ENCODE measurements around the gene ZFP82. TPM values are rescaled to one million over a fixed set of nuclear protein-coding genes. Genes with fewer than 3 reads are reported as not detected.

ZFP82 gene
- total RNA-seq, 1 experiment from 2014 or later, result 20.1 TPM

DNA sequence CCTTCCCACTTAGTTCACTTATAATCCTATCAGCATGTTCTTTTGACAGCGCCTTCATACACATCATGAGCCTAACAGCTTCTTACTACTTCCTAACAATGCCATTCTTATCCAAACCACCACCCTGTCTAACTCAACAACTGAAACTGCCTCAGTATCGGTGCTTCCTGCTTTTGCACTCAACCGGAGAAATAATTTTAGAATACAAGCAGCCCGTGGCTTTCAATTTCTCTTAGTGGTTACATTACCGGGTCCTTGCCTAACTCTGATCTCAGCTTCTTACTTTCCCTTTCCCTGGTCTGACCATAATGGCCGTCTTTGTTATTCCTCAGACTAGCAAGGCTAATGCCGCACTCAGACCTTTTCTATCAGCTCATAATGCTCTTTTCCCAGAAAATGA, 17.0 kb downstream of the ZFP82 start:
- Histone ChIP-seq H3K27me3 (ENCODE audit: insufficient read depth, low read length) (no peaks in the 10 kb centered on the region), H3K23ac (ENCODE audit: insufficient read length, low read depth, low read length) (no peak overlapping the region), H4K20me1 (ENCODE audit: control insufficient read depth, insufficient read depth, insufficient read length) (no peaks in the 10 kb centered on the region), H3K18ac (ENCODE audit: insufficient read length, low read depth, low read length) (no peak overlapping the region), H4K91ac (ENCODE audit: insufficient read length, low read depth, low read length) (no peak overlapping the region), H3K79me2 (ENCODE audit: insufficient read depth, low read length) (no peaks in the 10 kb centered on the region), H2BK12ac (ENCODE audit: insufficient read length, low read depth, low read length) (no peak overlapping the region), H3T11ph (ENCODE audit: low read length) (no peak overlapping the region), H3K14ac (ENCODE audit: insufficient read depth, low read length) (no peak overlapping the region), H3K4me2 (ENCODE audit: insufficient read depth, insufficient read length, low read length) (no peak overlapping the region), H3K23me2 (ENCODE audit: insufficient read length, low read depth, low read length, poor library complexity, severe bottlenecking) (no peaks in the 10 kb centered on the region), H2BK20ac (ENCODE audit: low read depth, low read length, poor library complexity, severe bottlenecking) (no peak overlapping the region), H3K79me1 (ENCODE audit: insufficient read depth, low read depth, low read length, poor library complexity, severe bottlenecking) (no peaks in the 10 kb centered on the region), H3K4ac (ENCODE audit: low read depth, low read length) (no peak overlapping the region), H3K27ac (ENCODE audit: insufficient read length, low read depth, low read length) (no peak overlapping the region), H2BK120ac (ENCODE audit: low read depth, low read length, poor library complexity, severe bottlenecking) (no peak overlapping the region), H2BK5ac (ENCODE audit: insufficient read length, low read length) (no peak overlapping the region), H3K9ac (ENCODE audit: extremely low read depth, insufficient read length, low read length) (no peak overlapping the region), H3K56ac (ENCODE audit: insufficient read length, low read depth, low read length) (no peak overlapping the region), H3K4me1 (ENCODE audit: insufficient read depth, low read length) (no peaks in the 10 kb centered on the region), H4K5ac (ENCODE audit: insufficient read length, low read depth, low read length) (no peak overlapping the region), H3K9me3 (ENCODE audit: control insufficient read depth, low read depth, low read length) (no peaks in the 10 kb centered on the region), H2AFZ (ENCODE audit: low read length) (no peak overlapping the region), H4K8ac (replicated peaks; ENCODE audit: insufficient read length, low read depth, low read length) (no peak overlapping the region), H2BK15ac (ENCODE audit: low read depth, low read length) (no peak overlapping the region), H2AK5ac (ENCODE audit: insufficient read length, low read length) (no peak overlapping the region)
- no peak overlapping the region for H3K27ac Mint-ChIP-seq
- H3K4me3 Mint-ChIP-seq, result no peak overlapping the region
- H3K9me3 Mint-ChIP-seq, result peaks cover 15 to 33% of the 10 kb centered on the region in 2 experiments; a peak in 4 of 5 replicates
- TF ChIP-seq, protein P1, sequence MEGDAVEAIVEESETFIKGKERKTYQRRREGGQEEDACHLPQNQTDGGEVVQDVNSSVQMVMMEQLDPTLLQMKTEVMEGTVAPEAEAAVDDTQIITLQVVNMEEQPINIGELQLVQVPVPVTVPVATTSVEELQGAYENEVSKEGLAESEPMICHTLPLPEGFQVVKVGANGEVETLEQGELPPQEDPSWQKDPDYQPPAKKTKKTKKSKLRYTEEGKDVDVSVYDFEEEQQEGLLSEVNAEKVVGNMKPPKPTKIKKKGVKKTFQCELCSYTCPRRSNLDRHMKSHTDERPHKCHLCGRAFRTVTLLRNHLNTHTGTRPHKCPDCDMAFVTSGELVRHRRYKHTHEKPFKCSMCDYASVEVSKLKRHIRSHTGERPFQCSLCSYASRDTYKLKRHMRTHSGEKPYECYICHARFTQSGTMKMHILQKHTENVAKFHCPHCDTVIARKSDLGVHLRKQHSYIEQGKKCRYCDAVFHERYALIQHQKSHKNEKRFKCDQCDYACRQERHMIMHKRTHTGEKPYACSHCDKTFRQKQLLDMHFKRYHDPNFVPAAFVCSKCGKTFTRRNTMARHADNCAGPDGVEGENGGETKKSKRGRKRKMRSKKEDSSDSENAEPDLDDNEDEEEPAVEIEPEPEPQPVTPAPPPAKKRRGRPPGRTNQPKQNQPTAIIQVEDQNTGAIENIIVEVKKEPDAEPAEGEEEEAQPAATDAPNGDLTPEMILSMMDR (conservative IDR thresholded peaks at IDR 0.05), result no peak
- H3K27me3 Mint-ChIP-seq (ENCODE audit: low read depth), result no peaks in the 10 kb centered on the region
- H3K4me1 Mint-ChIP-seq, result no peaks in the 10 kb centered on the region
- no CpG with 5 or more reads among the region's 7 CpGs for WGBS (ENCODE audit: extremely low coverage, insufficient read length, low lambda C conversion rate)
- peaks cover 80 to 82% (median 81%) of the 10 kb centered on the region in 3 experiments for H3K36me3 Mint-ChIP-seq (ENCODE audit: insufficient read depth in 1 of 3, low read depth in 3 of 3)
- no peak for DNase-seq
